Measurements from ENCODE around the gene RXRA.

Gene RXRA

DNA sequence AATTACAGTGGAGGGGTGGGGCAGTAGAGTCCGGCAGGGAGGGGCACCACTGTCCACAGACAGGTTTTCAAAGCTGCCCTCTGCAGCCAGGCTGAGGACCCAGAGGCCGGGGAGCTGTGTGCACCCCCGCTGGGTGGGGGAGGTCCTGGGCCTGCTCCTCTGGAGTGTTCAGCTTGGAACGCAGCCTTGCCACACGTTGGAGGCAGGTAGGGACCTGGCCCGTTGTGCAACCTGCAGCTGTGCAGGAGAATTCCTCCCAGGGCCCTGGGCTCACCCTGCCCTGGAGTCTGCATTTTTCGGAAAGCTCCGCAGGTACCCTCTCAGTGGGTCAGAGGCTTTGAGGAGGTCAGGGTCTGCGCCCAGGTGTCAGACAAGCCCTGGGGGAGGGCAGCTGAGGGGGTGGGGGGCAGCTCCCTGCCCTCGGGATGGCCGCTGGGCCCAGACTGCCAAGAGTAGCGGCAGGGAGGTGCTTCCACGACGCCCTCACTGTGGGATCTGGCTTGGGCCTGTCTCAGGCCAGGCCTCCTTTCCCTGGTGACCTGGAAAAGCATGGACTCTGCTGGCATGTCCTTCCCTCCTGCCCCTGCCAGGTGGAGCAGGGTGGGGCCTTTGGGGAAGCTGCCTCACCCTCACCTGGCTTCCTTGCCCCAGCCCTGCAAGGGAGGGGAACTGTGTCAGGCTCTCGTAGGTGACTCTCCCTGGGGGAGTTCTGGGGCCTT is 29.5 kb downstream of the RXRA start:
- no peak for FAIRE-seq

DNA sequence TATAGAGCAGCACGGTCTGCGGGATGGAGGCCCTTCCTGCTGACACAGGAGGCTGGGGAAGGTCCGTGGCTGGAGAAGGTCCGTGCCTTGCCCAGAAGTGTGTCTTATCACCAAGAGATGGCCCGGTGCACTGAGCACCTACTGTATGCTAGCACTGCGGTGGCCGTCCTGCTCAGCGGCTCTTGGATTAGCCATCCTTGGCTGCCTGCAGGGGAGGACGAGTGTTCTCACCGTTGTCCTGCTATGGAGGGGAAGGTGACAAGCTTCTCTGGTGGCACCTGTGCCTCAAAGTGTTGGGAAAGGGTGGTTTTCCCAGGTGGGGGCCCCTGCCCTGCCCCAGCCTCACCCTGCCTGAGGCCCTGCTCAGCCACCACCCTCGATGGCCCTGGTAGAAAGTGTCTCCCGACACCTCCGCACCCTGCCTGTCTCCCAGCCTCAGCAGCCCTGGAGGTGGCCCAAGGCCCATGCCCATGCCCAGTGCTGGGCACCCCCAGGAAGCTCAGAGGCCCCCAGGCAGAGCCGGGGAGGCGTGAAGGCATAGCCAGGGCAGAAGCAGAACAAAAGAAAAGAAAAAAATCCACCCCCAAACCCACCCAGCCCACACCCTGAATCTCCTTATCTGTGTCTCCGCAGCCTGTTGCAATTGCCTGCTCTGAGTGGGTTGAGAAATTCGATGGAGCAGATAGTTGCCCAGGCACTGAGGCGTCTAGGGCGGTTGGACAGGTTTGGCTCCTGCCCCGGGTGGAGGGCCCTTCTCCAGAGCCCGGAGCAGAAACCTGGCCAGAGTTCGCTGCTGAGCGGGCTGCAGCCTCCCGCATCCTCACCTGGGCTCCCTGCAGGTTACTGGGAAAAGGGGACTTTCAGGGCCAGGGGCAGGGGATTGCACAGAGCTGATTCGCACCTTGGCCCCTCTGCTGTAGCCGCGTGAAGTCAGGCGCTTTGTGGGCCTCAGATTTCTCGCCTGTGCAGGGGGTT is 30.5 kb downstream of the RXRA start:
- no peak for FAIRE-seq

DNA sequence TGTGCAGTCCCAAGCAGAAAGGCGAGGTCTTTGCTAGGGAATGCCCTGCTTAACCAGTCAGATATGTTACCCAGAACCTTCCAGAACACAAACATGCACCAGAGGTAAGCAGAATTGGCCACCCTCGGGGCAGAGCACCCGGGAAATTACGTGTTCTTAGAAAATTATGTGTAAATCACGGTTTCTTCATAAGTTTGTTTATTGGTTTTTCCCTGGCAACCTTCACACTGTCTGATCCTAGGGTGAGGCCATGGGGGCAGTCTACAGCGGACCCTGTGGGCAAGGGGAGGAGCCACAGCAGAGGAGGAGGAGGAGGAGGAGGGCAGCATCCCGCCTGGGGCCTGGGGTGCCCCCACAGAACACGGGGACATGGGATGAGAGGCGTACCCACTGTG is 31.4 kb downstream of the RXRA start:
- FAIRE-seq: no peak

DNA sequence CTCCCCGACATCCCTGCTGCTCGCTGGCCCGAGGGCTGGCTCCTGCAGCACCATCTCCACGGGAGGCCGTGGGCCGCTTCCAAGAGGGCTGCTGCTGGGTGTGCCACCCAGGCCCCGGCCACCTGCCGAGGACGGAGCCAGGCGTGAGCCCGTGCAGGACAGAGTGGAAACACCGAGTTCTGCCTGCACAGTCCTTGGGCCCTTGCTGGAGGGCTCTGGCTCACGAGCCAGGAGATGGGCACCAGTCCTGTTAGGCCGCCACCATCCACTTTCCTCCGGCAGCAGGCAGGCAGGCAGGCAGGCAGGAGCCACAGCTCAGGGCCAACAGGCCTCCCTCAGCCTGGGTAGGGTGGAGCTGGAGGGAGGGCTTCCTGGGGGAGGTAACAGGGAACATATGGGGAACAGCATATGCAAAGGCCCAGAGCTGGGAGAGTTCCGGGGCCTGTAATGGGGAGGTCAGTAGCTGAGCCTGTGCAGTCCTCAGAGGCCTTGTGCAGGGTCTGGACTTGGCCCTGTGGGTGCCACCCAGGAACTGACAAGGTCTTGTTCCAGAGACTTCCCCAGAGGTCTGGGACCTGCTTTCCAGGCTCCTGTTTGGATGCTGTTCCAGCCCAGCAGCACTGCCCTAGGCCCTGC is 31.9 kb downstream of the RXRA start:
- no peak for FAIRE-seq

DNA sequence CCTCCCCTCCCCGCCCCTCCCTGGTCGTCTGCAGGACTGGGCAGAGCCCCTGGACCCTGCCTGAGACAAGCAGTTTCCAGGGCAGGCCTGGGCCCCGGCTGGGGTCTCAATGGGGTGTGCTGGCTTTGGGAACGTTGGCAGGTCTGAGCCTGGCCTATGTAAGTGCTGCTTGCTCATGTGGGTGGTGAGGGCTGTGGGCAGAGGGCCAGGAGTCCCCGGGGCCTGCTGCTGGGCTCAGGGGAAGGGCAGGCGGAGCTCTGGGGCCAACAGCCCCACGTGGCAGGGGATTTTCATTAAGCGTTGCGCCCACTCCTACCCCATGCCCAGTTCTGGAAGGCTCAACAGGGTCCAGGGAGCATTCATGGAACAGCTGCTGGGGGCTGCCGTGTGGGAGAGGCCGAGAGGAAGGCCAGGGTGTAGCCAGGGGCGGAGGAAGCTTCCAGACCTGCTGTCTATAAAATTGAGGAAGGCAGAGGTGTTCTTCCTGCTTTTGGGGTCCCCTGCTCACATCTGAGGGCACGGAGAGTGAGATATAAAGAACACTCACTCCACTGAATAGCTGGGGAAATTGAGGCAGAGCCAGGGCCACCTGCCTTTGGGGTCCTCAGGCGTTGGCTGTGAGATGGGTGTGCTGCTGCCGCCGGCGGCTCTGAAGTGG is 32.5 kb downstream of the RXRA start:
- no peak for FAIRE-seq

DNA sequence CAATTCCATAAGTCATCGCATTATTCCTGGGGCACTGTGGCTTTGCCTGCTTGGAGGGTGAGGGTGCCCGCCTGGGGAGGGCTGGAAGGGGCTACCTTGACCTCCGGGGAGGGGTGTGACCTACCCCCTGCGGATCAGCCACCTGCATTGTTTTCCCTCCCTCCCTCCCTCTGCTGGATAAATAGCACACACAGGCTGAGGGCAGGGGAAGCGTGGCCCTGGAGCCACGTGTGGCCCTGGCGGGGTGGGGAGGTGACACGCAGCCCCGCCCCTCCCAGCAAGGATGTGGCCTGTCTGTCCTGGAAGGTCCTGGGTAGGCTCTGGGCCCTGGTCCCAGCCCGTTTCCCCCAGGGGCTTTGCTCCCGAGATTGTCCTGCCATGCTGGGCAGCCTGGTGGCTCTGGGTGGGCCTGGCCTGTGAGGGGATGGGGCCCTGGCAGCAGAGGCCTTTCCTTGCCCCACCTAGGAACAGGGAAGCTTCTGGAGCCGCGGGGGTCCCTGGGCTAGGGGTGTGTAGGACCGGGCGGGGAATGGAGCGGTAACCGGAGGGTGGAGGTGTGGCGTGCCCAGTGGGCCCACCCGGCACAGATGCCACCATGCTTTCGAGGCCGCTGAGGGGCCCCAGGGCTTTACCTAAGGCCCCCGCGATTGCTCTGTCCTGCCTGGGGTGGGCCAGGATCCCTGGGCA is 33.4 kb downstream of the RXRA start:
- no peak for FAIRE-seq

DNA sequence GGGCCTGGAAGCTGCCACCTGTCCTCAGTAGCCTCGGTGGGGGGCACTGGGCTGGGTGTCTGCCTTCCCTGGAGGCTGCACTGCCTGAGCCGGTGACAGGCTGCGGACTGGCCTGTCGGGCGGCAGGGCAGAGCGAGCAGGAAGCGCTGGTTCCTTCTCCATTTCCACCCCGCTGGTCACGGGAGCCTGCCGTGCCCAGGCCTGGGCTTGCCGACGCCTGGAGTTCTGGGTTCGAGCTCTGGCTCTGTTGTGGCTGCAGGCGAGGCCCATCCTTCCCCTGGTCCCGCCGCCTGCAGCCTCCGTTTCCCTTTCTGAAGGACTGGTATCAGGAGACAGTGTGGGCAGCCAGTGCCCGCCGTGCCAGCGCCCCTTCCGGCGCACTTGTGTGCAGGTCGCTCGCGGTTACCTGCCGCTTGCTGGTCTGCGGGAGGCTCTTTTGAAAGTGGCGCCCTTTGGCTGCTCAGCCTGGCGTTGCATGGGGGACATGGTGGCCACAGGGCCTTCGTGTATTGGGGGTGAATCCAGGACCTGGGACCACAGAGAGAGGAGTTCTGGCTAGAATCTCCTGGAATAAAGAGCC is 34.0 kb downstream of the RXRA start:
- no peak for FAIRE-seq

DNA sequence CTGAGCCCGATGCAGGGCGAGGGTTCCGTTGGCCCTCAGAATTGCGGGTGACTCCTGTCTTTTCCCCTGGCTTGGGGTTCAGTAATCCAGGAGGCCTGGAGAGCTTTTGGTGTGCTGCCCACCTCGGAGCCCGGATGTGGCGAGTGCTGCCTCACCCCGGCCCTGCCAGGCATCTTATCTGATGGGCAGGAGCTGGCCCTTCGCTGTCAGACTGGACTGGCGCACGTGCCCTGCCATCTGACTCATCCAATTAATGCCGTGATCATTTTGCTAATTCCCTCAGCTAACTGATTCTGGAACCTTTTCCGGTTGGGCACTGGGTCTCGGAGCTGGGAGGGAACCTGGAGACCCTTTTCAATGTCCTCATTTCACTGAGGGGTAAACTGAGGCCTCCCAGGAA is 34.6 kb downstream of the RXRA start:
- no peak for FAIRE-seq

DNA sequence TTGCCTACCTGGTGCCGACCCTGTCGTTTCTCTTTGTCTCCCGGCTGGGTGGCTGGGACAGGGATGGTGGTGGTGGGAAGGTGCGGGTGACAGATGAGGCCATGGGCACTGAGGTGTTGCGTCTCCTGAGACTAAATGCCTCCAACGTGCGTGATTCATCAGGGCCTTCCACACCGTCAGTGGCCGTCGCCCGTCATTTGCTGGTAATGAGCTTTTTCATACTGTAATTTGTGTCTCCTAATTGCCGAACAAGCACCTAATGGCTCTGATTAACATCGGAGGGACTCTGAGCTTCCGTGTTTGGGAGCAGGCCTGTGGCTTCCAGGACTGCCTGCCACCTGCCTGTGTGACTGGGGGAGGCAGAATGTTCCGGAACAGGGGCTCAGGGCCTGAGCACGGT is 35.2 kb downstream of the RXRA start:
- no peak for FAIRE-seq

DNA sequence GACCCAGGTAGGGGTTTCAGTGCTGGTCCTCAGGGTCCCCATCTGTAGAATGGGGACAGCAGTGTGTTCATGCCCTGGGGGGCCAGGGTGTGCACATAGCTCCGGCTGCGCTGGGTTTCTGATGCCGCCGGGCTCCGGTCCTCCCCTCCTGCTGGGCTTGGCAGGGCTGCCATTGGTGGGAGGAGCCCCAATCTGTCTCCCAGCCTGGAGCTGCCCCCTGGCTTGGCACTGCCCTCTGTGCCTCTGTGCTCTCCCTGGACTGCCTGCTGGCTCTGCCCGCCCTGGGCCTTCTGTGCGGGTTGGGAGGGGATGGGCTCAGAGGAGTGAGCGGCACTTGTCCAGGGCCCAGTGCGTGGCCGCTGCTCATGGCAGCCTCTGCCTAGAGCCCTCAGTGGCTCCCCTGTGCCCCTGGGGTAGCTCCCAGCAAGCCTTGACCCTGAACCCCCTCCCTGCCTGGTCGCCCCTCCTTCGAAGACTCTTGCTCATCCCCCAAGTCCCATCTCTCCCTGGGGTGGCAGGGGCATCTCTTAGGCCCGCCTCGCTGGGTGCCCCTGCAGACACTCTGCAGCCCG is 35.7 kb downstream of the RXRA start:
- FAIRE-seq: no peak

DNA sequence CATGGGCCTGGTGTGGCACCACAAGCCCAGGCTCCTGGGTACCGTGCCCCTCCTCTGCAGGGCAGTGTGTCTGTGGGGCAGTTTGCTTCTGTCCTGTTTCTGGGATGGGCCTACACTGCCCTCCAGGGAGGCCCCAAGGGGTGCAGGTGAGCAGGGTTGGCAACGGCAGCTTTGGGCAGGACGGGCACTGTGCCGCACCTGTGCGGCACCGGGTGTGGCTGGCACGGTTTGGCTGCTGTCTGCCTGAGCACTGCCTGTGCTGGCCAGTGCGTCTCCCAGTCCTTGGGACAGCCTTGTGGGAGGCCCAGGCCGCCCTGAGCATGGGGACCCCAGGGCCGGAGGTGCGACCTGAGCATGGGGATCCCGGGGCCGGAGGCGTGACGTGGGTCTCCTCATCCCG is 37.2 kb downstream of the RXRA start:
- FAIRE-seq: no peak

DNA sequence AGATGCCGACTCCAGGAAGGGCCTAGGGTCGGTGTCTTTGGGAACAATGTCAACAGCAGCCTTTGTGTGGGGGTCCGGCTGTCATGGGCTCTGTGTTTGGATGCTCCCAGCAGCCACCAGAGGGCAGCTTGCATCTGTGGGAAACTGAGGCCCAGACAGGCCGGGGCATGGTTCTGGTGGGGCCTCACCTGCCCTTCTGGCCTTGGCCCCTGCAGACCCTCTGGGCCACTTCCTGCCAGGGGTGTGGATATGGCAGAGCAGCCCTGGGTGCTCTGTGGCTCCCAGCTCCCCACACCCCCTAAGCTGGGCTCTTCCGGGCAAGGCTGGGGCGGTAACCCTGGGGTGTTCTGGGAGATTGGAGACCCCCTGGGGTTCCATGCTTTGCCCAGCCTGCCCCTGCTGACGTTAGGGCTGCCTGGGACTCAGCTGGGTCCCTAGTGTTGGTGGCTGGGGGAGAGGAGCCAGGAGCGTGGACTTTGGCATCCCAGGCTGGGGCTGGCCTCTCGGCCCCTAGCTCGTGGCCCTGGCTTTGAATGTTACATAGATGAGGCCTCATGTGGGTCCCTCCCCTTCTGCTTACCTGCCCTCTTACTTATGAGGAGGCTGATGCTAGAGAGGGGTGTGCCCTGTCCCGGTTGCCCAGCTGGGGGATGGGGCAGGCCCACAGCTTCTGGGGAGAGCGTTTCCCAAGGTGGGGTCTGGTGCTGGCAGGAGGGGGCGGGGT is 38.3 kb downstream of the RXRA start:
- no peak for FAIRE-seq

DNA sequence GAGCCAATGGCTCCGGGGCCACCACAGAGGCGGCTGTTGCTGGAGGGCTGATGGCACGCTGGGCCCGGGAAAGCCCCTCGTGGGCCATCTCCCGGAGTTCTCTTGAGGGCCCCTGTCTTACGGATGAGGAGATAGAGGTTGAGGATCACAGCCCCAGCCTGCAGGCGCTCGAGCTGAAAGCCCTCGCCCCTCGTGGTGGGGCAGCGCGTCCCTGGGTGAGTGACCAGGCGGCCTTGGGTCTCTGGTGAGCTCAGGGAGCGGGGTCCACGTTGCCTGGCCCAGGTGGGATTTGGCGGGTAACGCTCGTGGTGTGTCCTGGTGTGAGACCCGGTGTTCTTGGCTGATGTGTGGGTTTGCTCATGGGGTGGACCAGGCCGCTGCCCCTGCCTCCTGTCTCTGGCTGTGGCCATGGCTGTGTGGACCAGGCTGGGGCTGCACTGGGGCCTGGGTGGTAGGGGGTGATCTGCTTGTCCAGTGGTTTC is 38.9 kb downstream of the RXRA start:
- FAIRE-seq: no peak

DNA sequence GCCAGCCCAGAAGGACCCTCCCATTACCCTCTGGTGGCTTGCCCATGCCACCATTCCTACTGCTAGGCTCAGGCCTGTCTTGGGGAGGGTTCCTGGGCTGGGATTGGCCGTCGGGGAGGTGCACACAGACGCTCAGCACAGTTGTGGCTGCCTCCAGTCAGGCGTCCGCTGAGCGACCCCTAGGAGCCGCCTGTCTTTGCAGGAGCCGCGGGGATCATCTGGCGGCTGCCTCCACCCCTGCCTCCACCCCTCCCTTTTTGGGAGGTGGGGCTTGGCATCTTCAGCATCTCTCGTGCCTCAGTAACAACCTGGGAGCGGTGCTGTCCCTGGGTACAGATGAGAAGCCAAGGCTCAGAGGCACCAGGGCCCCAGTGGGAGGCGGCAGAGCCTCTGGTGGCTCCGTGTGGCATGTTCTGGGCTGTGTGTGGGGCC is 39.6 kb downstream of the RXRA start:
- FAIRE-seq: no peak

DNA sequence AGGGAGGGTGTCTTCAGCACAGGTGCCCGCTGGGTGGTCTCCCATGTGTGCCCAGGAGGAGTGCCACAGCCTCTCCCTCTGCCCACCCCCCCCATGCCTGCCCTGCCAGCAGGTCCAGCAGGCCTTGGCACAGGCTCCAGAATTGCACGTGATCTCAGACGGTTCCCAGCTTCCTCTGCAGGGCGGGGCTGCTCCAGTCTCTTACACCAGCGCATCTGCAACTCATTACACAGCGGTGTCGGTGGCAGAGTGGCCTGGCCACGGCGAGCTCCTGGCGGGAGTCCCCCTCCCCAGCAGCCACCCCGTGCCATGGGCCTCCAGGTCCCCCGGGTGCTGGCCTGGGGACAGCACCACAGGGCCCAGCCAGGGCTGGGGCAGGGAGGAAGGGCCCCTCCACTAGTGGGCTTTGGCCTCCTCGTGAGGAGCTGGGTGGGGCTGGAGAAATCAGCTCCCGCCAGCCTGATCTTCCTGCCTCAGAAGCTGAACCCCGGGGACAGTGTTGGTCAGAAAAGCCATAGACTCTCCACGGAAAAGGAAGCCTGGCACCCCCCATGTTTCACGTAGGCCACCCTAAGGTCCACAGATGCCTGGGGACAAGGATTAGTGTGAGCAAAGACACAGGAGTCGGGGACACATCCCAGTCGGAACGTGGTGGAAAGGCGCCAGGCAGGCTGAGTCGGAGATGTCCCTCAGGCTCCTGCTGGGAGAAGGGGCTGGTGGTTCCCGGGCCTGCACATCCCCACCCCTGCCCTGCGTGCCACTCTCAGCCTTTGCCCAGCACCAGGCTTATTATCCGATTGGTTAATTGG is 40.2 kb downstream of the RXRA start:
- FAIRE-seq: no peak

DNA sequence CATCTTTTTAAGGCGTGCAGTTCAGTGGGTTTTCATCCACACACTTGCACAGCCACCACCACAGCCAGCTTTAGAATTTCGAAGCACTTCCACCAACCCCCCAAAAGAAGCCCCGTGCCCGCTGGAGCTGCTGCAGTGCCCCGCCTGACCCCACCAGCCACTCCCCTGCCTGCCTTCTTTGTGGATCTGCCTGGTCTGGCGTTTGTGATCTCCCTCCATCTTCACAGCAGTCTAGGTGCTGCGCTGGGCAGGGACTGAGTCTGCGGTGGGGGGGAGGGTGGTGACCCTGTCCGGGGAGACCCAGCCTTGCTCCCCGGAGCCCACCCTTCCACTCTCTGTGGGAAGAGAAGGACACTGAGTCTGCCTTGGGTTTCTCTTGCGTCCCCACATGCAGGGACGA is 40.8 kb downstream of the RXRA start:
- FAIRE-seq: no peak

DNA sequence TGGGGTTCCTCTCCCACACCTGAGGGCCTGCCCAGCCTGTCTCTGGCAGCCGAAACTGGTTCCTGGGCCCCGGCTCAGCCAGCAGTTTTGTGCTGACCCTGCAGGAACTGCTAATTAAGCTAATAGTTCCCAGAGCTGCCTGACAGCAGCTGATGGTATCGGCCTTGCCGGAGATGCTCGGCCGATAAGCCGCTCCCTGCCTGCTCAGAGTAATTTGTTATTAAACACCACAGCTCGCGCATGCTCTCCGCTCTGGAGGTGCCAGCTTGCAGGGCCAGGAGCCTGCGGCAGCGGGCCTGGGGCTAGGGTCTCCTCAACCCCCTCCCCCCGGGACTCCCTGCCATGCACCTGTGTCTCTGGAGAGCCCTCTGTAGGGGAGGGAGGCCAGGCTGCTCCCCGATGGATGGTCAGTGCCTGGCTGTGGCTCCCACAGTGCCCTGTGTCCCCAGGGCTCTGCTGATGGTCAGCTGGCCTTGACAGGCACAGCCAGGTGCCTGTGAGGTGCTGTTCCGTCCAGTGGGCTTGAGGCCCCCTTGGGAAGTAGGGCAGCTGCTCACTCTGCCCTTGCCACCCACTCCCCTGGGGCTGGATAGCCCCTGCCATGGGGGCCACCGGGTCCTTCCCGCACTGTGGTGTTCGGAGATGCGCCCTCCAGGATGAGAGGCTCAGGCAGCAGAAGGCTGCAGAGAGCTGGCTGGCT is 41.7 kb downstream of the RXRA start:
- no peak for FAIRE-seq

DNA sequence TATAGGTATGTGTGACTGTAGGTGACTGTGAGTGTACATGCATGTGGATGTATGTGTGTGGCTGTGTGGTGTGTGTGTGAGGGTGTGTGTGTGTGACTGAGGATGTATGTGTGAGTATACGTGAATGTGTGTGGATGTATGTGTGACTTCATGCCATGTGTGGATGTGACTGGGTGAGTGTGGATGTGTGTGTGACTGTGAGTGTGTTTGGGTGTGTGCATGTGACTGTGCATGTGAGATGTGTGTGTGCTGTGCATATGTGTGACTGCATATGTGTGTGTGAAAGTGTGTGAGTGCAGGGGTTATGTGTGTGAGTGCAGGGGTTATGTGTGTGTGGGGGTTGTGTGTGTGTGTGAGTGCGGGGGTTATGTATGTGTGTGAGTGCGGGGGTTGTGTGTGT is 42.3 kb downstream of the RXRA start:
- FAIRE-seq: no peak
